ENCODE results near the gene PANX1. TPM values are rescaled to one million over a fixed set of nuclear protein-coding genes. Genes with fewer than 3 reads are reported as not detected.

Gene PANX1
- total RNA-seq, 2 donors from 2014 or later, result 7.1 to 19.8 TPM

DNA sequence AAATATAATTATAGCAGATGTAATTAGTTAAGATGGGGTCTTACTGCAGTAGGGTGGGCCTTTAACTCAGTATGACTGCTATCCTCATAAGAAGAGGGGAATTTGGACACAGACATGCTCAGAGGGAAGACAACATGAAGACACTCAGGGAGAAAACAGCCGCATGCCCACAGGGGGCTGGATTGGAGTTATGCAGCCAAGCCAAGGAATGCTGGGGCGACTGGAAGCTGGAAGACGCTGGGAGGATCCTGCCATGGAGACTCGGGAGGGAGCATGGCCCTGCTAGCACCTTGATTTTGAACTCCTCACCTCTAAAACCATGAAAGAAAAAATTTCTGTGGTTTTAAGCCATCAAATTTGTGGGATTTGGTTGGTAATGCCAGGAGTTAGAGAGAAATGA, 40.9 kb downstream of the PANX1 start:
- peaks cover 4% of the 10 kb centered on the region for H3K9me3 ChIP-seq (ENCODE audit: control insufficient read depth, low read length, poor library complexity, severe bottlenecking)
- no peak overlapping the region for H3K27ac Mint-ChIP-seq
- no peak overlapping the region for H3K4me3 Mint-ChIP-seq
- DNase-seq, result no peak
- no peaks in the 10 kb centered on the region for H3K27me3 Mint-ChIP-seq
- peaks cover 39% of the 10 kb centered on the region for H3K4me1 Mint-ChIP-seq
- peaks cover 9% of the 10 kb centered on the region for H3K36me3 Mint-ChIP-seq (ENCODE audit: low read depth)
- no peak for ATAC-seq

DNA sequence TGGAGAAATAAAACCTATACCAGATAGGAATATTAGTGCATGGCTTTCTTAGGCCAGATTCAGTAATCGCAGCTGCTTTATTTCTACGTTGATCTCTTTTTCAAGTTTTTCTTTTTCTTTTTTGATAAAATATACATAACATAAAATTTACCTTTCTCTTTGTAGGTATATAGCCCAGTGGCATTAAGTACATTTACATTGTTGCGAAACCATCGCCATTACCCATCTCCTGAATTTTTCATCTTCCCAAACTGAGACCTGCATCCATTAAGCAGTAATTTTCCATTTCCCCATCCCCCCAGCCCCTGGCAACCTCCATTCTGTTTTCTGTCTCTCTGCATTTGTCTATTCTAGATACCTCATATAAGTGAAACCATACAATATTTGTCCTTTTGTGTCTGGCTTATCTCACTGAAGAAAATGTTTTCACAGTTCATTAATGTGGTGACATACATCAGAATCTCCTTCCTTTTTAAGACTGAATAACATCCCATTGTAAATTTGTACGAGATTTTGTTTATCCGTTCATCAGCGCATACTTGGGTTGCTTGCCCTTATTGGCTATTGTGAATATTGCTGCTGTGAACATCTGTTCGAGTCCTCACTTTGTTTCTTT, 41.4 kb downstream of the PANX1 start:
- Mint-ChIP-seq H3K4me3 (no peak overlapping the region), H3K27ac (no peak overlapping the region), H3K36me3 (ENCODE audit: low read depth) (peaks cover 7% of the 10 kb centered on the region), H3K4me1 (peaks cover 41% of the 10 kb centered on the region), H3K27me3 (no peaks in the 10 kb centered on the region)
- DNase-seq (no peak), ATAC-seq (no peak)
- peaks cover 4% of the 10 kb centered on the region for H3K9me3 ChIP-seq (ENCODE audit: control insufficient read depth, low read length, poor library complexity, severe bottlenecking)

DNA sequence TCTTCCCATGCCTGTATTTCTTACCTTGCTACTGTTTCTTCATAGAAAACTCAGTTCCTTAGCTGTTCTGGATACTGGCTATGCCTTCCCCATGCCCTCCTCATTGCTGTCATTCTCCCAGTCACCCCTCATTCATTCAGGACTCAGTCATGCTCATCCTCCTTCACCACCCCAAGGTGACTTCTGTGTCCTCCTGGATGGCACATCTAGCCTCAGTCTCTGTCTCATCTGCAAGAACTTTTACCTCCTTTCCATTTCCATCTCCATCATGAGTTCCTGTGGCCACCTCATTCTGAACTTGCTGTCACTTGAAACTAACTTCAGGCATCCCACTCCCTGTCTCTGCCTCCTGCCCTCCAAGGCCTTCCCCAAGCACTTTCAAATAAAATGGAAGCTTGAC, 42.3 kb downstream of the PANX1 start:
- ATAC-seq, result no peak
- H3K36me3 Mint-ChIP-seq (ENCODE audit: low read depth), result peaks cover 7% of the 10 kb centered on the region
- no peak for DNase-seq
- H3K27ac Mint-ChIP-seq, result no peak overlapping the region
- H3K4me3 Mint-ChIP-seq, result no peak overlapping the region
- peaks cover 41% of the 10 kb centered on the region for H3K4me1 Mint-ChIP-seq
- H3K27me3 Mint-ChIP-seq, result no peaks in the 10 kb centered on the region
- H3K9me3 ChIP-seq (ENCODE audit: control insufficient read depth, low read length, poor library complexity, severe bottlenecking), result peaks cover 4% of the 10 kb centered on the region

DNA sequence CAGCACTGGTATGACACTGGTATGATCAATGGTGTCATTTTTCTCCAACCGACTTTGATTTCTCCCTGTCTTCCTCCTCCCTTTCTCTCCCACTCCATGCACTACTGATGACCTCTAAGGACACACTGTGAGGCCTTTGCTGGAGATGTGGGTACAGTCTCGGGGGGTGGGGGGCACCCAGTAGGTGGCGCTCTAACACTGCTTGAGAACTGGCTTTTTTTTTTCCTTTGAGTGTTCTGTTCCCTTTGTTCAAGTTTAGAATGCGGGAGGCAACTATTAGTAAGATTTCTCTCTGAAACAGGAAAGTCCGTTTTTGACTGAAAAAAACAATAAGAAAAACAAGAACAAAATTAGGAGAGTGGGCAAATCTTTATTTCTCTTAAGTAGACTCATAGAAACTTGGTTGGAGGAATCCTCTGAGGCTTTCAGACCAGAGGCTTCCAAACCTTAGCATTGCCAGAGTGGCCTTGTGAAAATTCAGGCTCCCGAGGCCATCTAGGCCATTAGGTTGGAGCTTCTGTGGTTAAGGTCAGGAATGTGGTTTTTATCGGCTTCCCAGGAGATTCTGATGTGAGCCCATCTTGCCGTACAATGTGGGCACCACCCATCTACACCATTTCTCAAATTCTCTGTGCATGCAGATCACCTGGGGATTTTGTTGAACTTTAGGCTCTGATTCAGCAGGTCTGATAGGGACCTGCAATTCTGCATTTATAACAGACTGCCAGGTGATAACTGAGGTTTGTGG, 43.2 kb downstream of the PANX1 start:
- Mint-ChIP-seq H3K4me1 (peaks cover 41% of the 10 kb centered on the region), H3K27ac (no peak overlapping the region), H3K4me3 (no peak overlapping the region), H3K27me3 (no peaks in the 10 kb centered on the region), H3K36me3 (ENCODE audit: low read depth) (peaks cover 7% of the 10 kb centered on the region)
- ATAC-seq, result no peak
- H3K9me3 ChIP-seq (ENCODE audit: control insufficient read depth, low read length, poor library complexity, severe bottlenecking), result no peaks in the 10 kb centered on the region
- no peak for DNase-seq

DNA sequence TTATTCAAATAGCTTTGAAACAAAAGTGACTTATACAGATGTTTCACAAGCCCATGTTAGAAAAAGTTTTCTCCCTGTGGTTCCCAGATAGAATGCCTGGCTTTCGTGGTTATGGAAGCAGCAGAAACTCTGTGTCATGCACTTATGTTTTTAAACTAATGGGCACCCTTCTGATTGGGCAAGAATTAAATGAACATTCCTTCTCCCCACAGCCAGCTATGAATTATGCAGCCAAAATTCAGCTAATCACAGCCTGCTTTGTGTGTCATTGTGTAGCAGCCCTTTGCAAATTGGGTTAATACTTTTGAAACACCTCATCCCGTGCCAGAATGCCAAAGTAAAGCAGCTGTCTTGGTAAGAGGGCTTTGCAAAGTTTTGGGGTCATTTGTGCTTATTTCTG, 46.9 kb downstream of the PANX1 start:
- Mint-ChIP-seq H3K36me3 (ENCODE audit: low read depth) (peaks cover 20% of the 10 kb centered on the region), H3K27ac (no peak overlapping the region), H3K4me1 (peaks cover 31% of the 10 kb centered on the region), H3K27me3 (no peaks in the 10 kb centered on the region), H3K4me3 (no peak overlapping the region)
- DNase-seq (no peak), ATAC-seq (no peak)
- H3K9me3 ChIP-seq (ENCODE audit: control insufficient read depth, low read length, poor library complexity, severe bottlenecking), result no peaks in the 10 kb centered on the region

DNA sequence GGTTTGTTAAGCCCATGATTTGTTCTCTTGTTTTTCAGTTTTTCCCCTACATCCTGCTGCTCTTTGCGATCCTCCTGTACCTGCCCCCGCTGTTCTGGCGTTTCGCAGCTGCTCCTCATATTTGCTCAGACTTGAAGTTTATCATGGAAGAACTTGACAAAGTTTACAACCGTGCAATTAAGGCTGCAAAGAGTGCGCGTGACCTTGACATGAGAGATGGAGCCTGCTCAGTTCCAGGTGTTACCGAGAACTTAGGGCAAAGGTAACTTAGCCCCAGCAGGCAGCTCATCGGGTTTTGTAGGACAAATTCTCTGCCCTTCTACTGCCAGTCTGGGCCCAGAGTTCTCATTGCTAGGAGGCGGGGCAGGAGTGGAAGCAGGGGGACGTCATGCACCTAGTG, 49.7 kb downstream of the PANX1 start:
- H3K27ac Mint-ChIP-seq, result no peak overlapping the region
- DNase-seq (no peak), ATAC-seq (no peak)
- H3K36me3 Mint-ChIP-seq (ENCODE audit: low read depth), result peaks cover 18% of the 10 kb centered on the region
- no peaks in the 10 kb centered on the region for H3K27me3 Mint-ChIP-seq
- H3K4me1 Mint-ChIP-seq, result peaks cover 11% of the 10 kb centered on the region
- H3K9me3 ChIP-seq (ENCODE audit: control insufficient read depth, low read length, poor library complexity, severe bottlenecking), result no peaks in the 10 kb centered on the region
- H3K4me3 Mint-ChIP-seq, result no peak overlapping the region

DNA sequence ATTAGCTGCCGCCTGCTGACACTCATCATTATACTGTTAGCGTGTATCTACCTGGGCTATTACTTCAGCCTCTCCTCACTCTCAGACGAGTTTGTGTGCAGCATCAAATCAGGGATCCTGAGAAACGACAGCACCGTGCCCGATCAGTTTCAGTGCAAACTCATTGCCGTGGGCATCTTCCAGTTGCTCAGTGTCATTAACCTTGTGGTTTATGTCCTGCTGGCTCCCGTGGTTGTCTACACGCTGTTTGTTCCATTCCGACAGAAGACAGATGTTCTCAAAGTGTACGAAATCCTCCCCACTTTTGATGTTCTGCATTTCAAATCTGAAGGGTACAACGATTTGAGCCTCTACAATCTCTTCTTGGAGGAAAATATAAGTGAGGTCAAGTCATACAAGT, 51.1 kb downstream of the PANX1 start:
- ATAC-seq, result no peak
- Mint-ChIP-seq H3K27me3 (no peaks in the 10 kb centered on the region), H3K4me3 (no peak overlapping the region), H3K36me3 (ENCODE audit: low read depth) (peaks cover 16% of the 10 kb centered on the region), H3K4me1 (peaks cover 3% of the 10 kb centered on the region), H3K27ac (no peak overlapping the region)
- no peaks in the 10 kb centered on the region for H3K9me3 ChIP-seq (ENCODE audit: control insufficient read depth, low read length, poor library complexity, severe bottlenecking)
- no peak for DNase-seq

DNA sequence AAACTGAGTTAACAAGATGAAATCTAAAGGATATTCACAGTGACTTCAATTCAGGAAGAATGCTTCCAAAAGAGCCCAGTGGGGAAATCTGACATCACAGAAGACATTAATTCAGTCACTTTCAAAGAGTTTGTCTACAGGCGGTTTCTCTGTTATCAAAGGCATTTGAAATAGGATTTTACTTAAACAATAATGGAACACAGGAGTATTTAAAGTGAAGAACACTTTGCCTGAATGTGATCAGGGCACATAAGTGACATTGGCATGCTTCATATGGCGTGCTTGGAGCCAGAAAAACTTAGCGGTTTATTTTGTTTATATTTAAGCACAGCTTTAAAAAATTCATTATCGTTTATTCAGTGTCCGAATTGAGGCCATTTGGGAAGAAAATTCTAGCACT, 52.9 kb downstream of the PANX1 start:
- peaks cover 16% of the 10 kb centered on the region for H3K36me3 Mint-ChIP-seq (ENCODE audit: low read depth)
- peaks cover 3% of the 10 kb centered on the region for H3K4me1 Mint-ChIP-seq
- ATAC-seq (no peak), DNase-seq (no peak)
- H3K9me3 ChIP-seq (ENCODE audit: control insufficient read depth, low read length, poor library complexity, severe bottlenecking), result no peaks in the 10 kb centered on the region
- H3K27me3 Mint-ChIP-seq, result no peaks in the 10 kb centered on the region
- H3K4me3 Mint-ChIP-seq, result no peak overlapping the region
- no peak overlapping the region for H3K27ac Mint-ChIP-seq

DNA sequence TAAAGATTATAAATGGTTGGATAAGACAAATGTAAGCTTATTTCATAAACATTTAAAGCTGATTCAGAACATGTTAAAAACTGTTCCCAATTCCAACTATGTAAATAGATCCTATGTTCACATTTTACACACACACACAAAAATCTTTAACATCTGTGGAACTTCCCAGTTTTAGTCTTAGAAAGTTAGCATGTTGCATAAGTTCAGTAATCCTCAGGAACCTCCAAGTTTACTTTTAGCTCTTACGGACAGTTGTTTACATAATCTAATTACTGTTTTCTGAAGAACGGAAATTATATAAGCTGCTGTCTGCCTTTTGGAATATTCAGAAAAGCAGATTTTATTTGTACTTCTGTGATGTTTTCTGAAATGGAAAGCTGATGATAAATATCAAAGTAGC, 53.3 kb downstream of the PANX1 start:
- Mint-ChIP-seq H3K36me3 (ENCODE audit: low read depth) (peaks cover 16% of the 10 kb centered on the region), H3K4me1 (peaks cover 3% of the 10 kb centered on the region), H3K27me3 (no peaks in the 10 kb centered on the region), H3K4me3 (no peak overlapping the region), H3K27ac (no peak overlapping the region)
- H3K9me3 ChIP-seq (ENCODE audit: control insufficient read depth, low read length, poor library complexity, severe bottlenecking), result no peaks in the 10 kb centered on the region
- ATAC-seq, result no peak
- DNase-seq, result no peak

DNA sequence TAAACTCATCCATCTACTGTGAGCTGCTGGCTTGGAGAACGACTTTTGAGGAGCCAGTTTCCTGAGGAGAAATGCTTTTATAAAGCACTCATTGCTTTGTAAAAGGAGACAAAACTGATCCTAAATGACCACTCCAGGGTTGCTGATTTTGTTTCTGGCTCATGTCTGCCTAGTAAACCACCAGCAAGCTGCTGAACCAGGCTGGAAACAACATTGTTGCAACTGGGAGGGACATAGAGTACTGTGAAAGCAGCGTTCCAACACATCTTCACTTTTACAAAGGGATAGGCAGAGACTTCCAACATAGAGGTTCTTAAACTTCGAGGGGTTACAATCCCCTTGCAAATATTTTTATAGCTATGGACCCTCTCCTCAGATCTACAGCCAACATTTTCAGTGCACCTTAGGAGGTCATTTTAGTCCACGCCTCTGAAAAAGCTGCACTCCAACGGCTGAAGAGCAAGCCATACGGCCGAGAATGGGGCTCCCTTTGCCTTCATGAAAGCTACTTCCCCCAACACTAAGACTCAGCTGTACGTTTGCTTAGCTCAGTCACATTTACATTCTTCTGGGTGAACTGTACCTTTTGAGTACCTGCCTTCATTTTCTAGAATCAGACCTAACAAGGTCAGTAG, 54.7 kb downstream of the PANX1 start:
- ATAC-seq, result no peak
- Mint-ChIP-seq H3K4me3 (no peak overlapping the region), H3K27ac (no peak overlapping the region), H3K4me1 (no peaks in the 10 kb centered on the region), H3K36me3 (ENCODE audit: low read depth) (peaks cover 10% of the 10 kb centered on the region), H3K27me3 (no peaks in the 10 kb centered on the region)
- DNase-seq, result no peak
- no peaks in the 10 kb centered on the region for H3K9me3 ChIP-seq (ENCODE audit: control insufficient read depth, low read length, poor library complexity, severe bottlenecking)

DNA sequence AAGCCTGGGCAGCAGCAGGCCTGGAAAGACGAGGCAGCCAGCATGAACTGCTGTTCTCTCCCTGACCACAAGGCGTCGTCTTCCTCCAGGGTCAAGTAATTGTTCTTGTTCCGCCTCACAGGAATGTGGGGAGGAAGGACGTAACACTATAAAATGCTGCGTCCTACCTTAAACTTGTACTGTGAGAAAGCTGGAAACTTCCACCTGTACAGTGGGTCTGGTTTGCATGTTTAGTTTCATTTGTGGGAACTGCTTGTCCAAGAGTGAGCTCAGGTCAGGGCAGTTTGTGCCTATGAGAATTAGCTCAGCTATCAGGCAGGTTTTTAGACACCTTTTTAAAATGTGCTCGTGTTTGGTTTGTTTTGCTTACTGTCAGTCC, 55.2 kb downstream of the PANX1 start:
- Mint-ChIP-seq H3K27me3 (no peaks in the 10 kb centered on the region), H3K4me1 (no peaks in the 10 kb centered on the region), H3K4me3 (no peak overlapping the region), H3K36me3 (ENCODE audit: low read depth) (peaks cover 10% of the 10 kb centered on the region), H3K27ac (no peak overlapping the region)
- no peaks in the 10 kb centered on the region for H3K9me3 ChIP-seq (ENCODE audit: control insufficient read depth, low read length, poor library complexity, severe bottlenecking)
- DNase-seq, result no peak
- peak; percentile 35 for ATAC-seq

DNA sequence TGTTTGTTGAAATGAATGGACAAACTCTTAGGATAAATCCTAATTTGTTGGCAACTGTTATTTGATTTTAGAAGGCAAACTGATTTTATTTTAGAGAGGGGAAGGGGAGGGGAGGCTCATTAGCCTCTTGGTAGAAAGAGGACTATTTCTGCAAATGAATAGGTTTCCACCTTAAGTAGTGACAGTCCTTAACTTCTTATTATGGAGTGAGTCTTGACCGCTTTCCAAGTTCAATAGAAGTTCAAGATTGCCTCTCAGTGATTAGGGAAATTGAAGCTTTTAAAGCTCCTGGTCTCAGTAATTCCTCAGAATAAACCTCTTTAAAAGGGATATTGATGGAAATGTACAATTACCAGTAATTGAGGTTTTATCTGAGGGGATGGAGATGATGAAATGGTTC, 55.7 kb downstream of the PANX1 start:
- DNase-seq (no peak), ATAC-seq (no peak)
- Mint-ChIP-seq H3K36me3 (ENCODE audit: low read depth) (peaks cover 9% of the 10 kb centered on the region), H3K4me3 (no peak overlapping the region), H3K27ac (no peak overlapping the region), H3K27me3 (no peaks in the 10 kb centered on the region), H3K4me1 (no peaks in the 10 kb centered on the region)
- no peaks in the 10 kb centered on the region for H3K9me3 ChIP-seq (ENCODE audit: control insufficient read depth, low read length, poor library complexity, severe bottlenecking)

DNA sequence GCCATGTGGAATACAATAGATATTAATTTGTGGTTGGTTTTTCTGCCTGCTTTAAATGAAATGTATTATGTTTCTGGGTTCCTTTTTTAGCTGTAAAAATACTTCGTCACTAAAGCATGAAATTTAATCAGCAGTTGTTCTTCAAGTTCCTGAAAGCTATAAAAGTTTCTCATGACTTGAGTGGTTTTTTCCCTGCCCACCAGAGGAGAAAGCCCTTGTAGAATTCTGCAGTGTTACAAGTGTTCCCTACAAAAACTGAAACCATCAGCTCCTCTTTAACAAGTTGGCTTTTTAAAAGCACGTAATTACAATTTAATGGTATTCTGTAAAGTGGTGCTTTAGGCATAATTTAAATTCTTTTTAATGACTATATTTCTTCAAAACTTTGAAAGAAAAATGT, 56.2 kb downstream of the PANX1 start:
- no peak overlapping the region for H3K4me3 Mint-ChIP-seq

More for the DNA sequence above, 56.2 kb downstream of the PANX1 start:
- H3K9me3 ChIP-seq (ENCODE audit: control insufficient read depth, low read length, poor library complexity, severe bottlenecking), result no peaks in the 10 kb centered on the region
- Mint-ChIP-seq H3K27me3 (no peaks in the 10 kb centered on the region), H3K27ac (no peak overlapping the region), H3K36me3 (ENCODE audit: low read depth) (peaks cover 6% of the 10 kb centered on the region), H3K4me1 (no peaks in the 10 kb centered on the region)
- ATAC-seq (no peak), DNase-seq (no peak)

All from T-helper 17 cell (primary cell).